ENCODE measurements around the gene RIMBP2.
"Not testable (repeated sequence)": the region's sequence is repeated elsewhere in the genome, so short reads cannot be mapped to it uniquely, and the experiment has no call there.

Gene RIMBP2

GRCh38 chr12:130742112-130742511 lies 26.0 kb upstream of the RIMBP2 start:
- FAIRE-seq (no peak), DNase-seq (ENCODE audit: low spot score) (no peak)

DNA sequence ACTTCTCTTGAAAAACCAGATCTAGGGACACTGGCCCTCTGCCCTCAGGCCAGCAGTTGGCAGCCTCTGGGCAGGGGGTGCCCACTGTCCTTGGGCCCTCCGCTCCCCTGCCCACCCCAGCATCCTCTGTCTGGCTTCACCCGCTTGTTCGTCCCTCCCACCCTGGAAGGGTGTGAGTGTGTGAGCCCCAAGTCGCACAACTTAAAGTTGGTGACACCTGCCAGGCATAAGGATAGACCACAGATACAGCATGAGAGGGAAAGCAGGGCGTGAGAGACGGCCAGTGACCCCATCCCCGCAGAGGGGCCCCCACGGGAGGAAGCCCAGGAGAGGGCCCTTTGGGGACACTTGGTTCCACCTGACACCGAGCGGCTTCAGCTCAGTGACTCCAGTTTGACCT lies 23.5 kb upstream of the RIMBP2 start:
- DNase-seq (ENCODE audit: low spot score) (no peak), FAIRE-seq (no peak)

- not testable (repeated sequence) for FAIRE-seq; DNase-seq (ENCODE audit: low spot score)
Measured at GRCh38 chr12:130738403-130738802, 22.3 kb upstream of the RIMBP2 start.

- FAIRE-seq (no peak), DNase-seq (ENCODE audit: low spot score) (no peak)
Measured at GRCh38 chr12:130737731-130738130, 21.6 kb upstream of the RIMBP2 start.

DNA sequence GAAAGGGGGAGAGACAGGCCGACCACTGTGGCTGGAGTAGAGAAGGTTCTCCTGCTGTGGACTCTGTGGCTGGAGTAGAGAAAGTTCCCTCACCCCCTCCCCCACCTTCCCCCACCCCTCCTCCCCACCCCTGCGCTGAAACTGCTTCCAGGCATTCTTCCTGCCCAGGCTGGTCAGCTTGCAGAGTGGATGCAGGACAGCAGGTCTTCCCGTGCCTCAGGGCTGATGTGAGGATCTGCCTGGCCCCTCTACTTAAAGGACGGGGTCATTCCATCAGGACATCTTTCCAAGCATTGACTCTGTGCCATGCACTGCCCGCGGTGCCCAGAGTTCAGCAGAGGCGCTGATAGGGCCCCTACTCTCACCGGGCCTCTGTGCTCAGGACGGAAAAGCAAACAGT lies 13.2 kb upstream of the RIMBP2 start:
- no peak for DNase-seq (ENCODE audit: low spot score)
- no peak for FAIRE-seq

DNA sequence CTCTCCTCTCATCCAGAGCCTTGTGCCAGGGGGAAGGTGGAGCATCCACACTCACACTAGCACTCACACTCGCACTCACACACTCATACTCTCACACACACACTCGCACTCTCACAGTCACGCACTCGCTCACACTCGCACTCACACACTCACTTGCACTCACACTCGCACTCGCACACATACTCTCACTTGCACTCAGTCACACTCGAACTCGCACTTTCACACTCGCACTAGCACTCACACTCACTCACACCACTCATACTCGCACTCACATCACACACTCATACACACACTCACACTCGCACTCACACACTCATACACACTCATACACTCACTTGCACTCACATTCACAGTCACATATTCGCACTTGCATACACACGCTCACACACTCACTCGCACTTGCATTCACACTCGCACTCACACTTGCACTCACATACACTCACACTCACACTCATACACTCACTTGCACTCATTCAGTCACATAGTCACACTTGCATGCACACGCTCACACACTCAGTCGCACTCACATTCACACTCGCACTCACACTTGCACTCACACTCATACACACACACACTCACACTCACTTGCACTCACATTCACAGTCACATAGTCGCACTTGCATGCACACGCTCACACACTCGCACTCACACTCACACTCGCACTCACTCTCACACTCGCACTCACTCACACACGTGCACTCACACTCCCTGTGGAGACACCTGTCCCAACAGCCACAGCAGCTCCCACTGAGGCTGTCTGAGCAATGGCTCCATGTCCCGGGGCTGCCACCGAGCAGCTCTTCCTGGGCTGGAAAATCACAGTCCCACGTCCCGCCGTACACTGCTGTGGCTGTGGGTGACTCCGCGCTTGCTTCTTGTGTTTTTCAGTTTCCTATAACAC lies 12.3 kb upstream of the RIMBP2 start:
- FAIRE-seq (peak; percentile 93), DNase-seq (ENCODE audit: low spot score) (no peak)

- FAIRE-seq, result no peak
Measured at GRCh38 chr12:130719263-130719859, 3.3 kb upstream of the RIMBP2 start.

DNA sequence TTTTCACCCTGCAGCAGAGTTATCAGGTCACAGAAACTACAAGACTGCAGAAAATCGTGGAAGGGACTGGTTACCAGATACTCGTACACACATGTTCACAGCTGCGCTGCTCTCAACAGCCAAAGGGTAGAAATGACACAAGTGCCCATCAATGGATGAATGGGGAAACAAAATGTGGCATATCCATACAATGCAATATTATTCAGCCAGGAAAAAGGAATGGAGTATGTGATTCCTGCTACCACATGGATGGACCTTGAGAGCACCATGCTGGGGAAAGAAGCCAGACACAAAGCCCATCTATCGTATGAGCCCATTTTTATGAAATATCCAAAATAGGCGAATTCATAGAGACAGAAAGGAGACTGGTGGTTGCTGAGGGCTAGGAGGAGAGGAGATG lies 1.7 kb upstream of the RIMBP2 start:
- FAIRE-seq (no peak), DNase-seq (ENCODE audit: low spot score) (no peak)

More at GRCh38 chr12:130719263-130719859, 3.3 kb upstream of the RIMBP2 start:
- DNase-seq (ENCODE audit: low spot score), result no peak

DNA sequence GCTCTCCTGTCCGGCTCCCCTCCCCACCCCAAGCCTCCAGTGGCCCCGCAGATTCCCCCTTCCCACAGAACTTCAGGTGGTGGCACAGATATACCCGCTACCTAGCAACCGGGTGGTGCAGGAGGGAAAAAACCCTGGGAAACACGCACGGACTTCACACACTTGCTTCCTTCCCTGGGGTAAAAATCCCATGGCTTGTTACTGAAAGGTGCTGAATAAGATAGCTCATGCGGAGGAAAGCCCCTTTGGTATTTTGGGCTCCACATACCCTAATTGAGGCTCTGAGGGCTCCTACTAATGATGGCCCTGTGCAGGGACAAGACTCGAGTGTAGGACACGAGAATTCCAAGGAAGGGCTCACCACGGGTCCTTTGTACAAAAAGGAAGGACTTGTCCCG lies 869 bp upstream of the RIMBP2 start:
- no peak for DNase-seq (ENCODE audit: low spot score)
- FAIRE-seq, result no peak

GRCh38 chr12:130715150-130715997 lies 725 bp downstream of the RIMBP2 start:
- FAIRE-seq (no peak), DNase-seq (ENCODE audit: low spot score) (no peak)

GRCh38 chr12:130714591-130715149 lies 1.4 kb downstream of the RIMBP2 start:
- FAIRE-seq (no peak), DNase-seq (ENCODE audit: low spot score) (no peak)

- DNase-seq (ENCODE audit: low spot score) (peak; percentile 15), FAIRE-seq (no peak)
Measured at GRCh38 chr12:130714091-130714590, 2.0 kb downstream of the RIMBP2 start.

GRCh38 chr12:130713581-130713991 lies 2.5 kb downstream of the RIMBP2 start:
- DNase-seq (ENCODE audit: low spot score), result no peak
- FAIRE-seq, result no peak

GRCh38 chr12:130712346-130713065 lies 3.6 kb downstream of the RIMBP2 start:
- no peak for FAIRE-seq
- DNase-seq (ENCODE audit: low spot score), result no peak

GRCh38 chr12:130711756-130712155 lies 4.3 kb downstream of the RIMBP2 start:
- DNase-seq (ENCODE audit: low spot score) (no peak), FAIRE-seq (no peak)

DNA sequence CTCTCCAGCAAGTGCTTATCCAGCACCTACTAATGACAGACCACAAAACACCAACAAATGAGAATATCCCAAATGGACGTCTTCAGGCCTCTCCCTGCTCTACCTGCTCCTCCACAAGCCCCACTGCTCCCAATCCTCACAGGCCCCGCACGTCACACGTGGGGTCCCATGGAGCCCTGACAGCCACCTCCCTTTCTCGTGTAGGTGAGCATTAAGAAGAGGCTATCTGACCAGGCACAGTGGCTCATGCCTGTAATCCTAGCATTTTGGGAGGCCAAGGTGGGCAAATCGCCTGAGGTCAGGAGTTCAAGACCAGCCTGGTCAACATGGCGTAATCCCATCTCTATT lies 5.4 kb downstream of the RIMBP2 start:
- DNase-seq (ENCODE audit: low spot score), result no peak
- no peak for FAIRE-seq

GRCh38 chr12:130709971-130710732 lies 5.9 kb downstream of the RIMBP2 start:
- DNase-seq (ENCODE audit: low spot score), result no peak
- FAIRE-seq, result no peak

- no peak for FAIRE-seq
- DNase-seq (ENCODE audit: low spot score), result no peak
Measured at GRCh38 chr12:130709151-130709970, 6.7 kb downstream of the RIMBP2 start.

DNA sequence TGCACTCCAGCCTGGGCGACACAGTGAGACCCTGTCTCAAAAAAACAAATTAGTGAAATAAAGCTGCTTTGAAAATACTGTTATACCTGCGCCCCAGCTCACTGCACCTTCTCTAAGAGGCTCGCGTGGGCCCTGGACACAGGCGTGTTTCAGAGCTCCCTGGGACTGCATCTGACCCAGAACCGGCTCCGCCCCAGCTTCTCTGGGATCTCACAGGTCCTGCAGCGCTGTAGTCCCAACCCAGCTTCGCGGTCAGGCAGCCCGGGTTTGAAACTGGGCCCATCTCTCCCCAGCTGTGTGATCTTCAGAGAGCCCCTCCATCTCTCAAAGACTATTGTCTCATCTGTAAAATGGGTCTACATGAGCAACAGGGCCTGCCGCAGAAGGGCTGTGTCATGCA lies 7.5 kb downstream of the RIMBP2 start:
- FAIRE-seq (no peak), DNase-seq (ENCODE audit: low spot score) (no peak)

Data from urothelium cell line (cell line).